ENCODE data around the gene RTCA. TPM values are rescaled to one million over a fixed set of nuclear protein-coding genes. Genes with fewer than 3 reads are reported as not detected.
A peak's percentile ranks its signal among the peaks of the same experiment; 100 is the strongest.

RTCA gene
- total RNA-seq (38.9 and 41.7 TPM in 2 replicates), polyA plus RNA-seq (37.2 and 43.7 TPM in 2 replicates)

DNA sequence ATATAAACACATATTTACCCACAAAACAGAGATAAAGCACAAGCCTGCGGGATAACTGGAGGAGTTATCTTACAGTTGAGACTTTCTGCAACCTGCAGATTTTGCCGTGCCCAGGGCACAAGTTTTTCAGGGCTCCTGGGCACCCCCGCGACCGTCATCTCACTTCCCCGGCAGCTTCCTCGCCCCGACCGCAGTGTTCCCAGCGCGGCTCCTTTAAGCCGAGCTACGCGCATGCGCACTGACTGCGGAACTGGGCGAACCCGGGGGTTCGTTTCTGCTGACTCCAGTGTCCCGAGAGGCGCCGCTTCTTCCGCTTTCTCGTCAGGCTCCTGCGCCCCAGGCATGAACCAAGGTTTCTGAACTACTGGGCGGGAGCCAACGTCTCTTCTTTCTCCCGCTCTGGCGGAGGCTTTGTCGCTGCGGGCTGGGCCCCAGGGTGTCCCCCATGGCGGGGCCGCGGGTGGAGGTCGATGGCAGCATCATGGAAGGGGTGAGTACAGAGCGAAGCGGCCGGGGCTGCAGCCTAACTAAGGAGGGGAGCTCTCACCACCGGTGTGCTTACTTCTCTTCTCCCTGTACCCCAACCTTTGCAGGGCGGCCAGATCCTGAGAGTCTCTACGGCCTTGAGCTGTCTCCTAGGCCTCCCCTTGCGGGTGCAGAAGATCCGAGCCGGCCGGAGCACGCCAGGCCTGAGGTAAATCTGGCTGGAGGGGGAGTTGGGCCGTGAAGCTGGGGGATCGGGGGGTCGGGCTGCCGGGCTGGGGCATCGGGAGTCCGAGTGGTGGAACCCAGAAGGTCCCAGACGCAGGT lies at the start of gene RTCA:
Gene RTCA (plus strand): TSS at position 286 of the 810 bp plus-strand sequence. CDS start 160 bp downstream, at position 446.
- under 1% methylated on average over 46 of the region's 53 CpGs for WGBS (ENCODE audit: low lambda C conversion rate, missing lambda C conversion rate)
- no peaks in the 10 kb centered on the region for H3K9me2 ChIP-seq (replicated peaks; ENCODE audit: insufficient read depth)
- H3K27me3 ChIP-seq: no peaks in the 10 kb centered on the region
- H3K36me3 ChIP-seq (replicated peaks; ENCODE audit: insufficient read depth, low read depth): no peaks in the 10 kb centered on the region
- H2AFZ ChIP-seq: peak within 1 kb of the TSS; percentile 96
- peak; percentile 98 for DNase-seq (ENCODE audit: low spot score)
- peak within 1 kb of the TSS; percentile 81 for H3K4me2 ChIP-seq
- H3K4me1 ChIP-seq (ENCODE audit: insufficient read depth): peaks cover 11% of the 10 kb centered on the region
- peak within 1 kb of the TSS; percentile 95 for H3K27ac ChIP-seq
- no peaks in the 10 kb centered on the region for H3K9me3 ChIP-seq (ENCODE audit: low read depth)
- peaks cover 43% of the 10 kb centered on the region for H3K79me2 ChIP-seq
- peak within 1 kb of the TSS; percentile 73 for H3K4me3 ChIP-seq
- no peaks in the 10 kb centered on the region for H4K20me1 ChIP-seq (ENCODE audit: insufficient read depth, poor library complexity, severe bottlenecking)
- no peak for TF ChIP-seq EZH2 (IDR thresholded peaks at IDR 0.05; ENCODE audit: borderline replicate concordance)
- TF ChIP-seq, protein P1, sequence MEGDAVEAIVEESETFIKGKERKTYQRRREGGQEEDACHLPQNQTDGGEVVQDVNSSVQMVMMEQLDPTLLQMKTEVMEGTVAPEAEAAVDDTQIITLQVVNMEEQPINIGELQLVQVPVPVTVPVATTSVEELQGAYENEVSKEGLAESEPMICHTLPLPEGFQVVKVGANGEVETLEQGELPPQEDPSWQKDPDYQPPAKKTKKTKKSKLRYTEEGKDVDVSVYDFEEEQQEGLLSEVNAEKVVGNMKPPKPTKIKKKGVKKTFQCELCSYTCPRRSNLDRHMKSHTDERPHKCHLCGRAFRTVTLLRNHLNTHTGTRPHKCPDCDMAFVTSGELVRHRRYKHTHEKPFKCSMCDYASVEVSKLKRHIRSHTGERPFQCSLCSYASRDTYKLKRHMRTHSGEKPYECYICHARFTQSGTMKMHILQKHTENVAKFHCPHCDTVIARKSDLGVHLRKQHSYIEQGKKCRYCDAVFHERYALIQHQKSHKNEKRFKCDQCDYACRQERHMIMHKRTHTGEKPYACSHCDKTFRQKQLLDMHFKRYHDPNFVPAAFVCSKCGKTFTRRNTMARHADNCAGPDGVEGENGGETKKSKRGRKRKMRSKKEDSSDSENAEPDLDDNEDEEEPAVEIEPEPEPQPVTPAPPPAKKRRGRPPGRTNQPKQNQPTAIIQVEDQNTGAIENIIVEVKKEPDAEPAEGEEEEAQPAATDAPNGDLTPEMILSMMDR (IDR thresholded peaks at IDR 0.05; ENCODE audit: poor library complexity): no peak
- TF ChIP-seq EZH2phosphoT487 (IDR thresholded peaks at IDR 0.05; ENCODE audit: low read depth, severe bottlenecking, unreplicated experiment): no peak

DNA sequence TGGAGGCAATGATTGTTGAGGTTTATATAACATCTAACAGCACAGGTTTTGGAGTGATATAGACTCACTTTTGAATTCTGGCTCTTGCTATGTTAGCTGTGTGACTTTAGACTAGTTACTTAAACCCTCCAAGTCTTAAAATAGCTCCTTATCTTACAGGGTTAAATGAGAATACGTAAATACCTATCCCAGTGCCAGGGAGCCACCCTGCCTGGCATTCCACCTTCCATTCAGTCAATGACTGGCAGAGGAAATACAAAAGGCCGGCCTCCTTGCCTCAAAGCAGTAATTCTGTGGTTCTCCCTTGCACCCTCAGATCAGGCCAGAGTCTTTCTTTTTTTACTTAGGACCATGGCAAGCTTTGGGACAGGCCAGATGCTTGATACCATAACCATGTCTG lies 48.2 kb upstream of the RTCA start:
- Histone ChIP-seq H3K4me2 (no peak overlapping the region), H4K20me1 (ENCODE audit: insufficient read depth, poor library complexity, severe bottlenecking) (no peaks in the 10 kb centered on the region), H3K36me3 (replicated peaks; ENCODE audit: insufficient read depth, low read depth) (no peaks in the 10 kb centered on the region), H3K4me1 (ENCODE audit: insufficient read depth) (no peaks in the 10 kb centered on the region), H3K27ac (no peak overlapping the region), H3K27me3 (no peaks in the 10 kb centered on the region), H3K9me3 (ENCODE audit: low read depth) (no peaks in the 10 kb centered on the region), H3K4me3 (no peak overlapping the region), H3K79me2 (no peaks in the 10 kb centered on the region), H2AFZ (no peak overlapping the region), H3K9me2 (replicated peaks; ENCODE audit: insufficient read depth) (no peaks in the 10 kb centered on the region)
- no peak for DNase-seq (ENCODE audit: low spot score)
- TF ChIP-seq EZH2phosphoT487 (IDR thresholded peaks at IDR 0.05; ENCODE audit: low read depth, severe bottlenecking, unreplicated experiment) (no peak), EZH2 (IDR thresholded peaks at IDR 0.05; ENCODE audit: borderline replicate concordance) (no peak)
- TF ChIP-seq, protein P1 (IDR thresholded peaks at IDR 0.05; ENCODE audit: poor library complexity): no peak
- WGBS (ENCODE audit: low lambda C conversion rate, missing lambda C conversion rate): 89% methylated on average over 2 of the region's 2 CpGs

DNA sequence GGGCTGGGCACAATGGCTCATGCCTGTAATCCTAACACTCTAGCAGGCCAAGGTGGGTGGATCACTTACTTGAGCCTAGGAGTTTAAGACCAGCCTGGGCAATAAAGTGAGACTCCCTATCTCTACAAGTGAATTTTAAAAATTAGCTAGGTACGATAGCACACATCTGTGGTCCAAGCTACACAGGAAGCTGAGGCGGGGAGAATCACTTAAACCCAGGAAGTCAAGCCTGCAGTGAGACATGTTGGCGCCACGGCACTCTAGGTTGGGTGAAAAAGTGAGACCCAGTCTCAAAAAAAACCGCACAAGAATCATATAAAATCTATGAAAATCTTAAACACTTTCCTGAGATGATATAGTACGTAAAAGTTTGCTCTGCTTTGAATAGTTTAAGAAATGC lies 46.6 kb upstream of the RTCA start:
- no peaks in the 10 kb centered on the region for H4K20me1 ChIP-seq (ENCODE audit: insufficient read depth, poor library complexity, severe bottlenecking)
- H3K79me2 ChIP-seq: no peaks in the 10 kb centered on the region
- no peaks in the 10 kb centered on the region for H3K9me3 ChIP-seq (ENCODE audit: low read depth)
- no peak overlapping the region for H3K27ac ChIP-seq
- TF ChIP-seq EZH2phosphoT487 (IDR thresholded peaks at IDR 0.05; ENCODE audit: low read depth, severe bottlenecking, unreplicated experiment): no peak
- TF ChIP-seq EZH2 (IDR thresholded peaks at IDR 0.05; ENCODE audit: borderline replicate concordance): no peak
- TF ChIP-seq, protein P1 (IDR thresholded peaks at IDR 0.05; ENCODE audit: poor library complexity): no peak
- no peaks in the 10 kb centered on the region for H3K4me1 ChIP-seq (ENCODE audit: insufficient read depth)
- no peaks in the 10 kb centered on the region for H3K9me2 ChIP-seq (replicated peaks; ENCODE audit: insufficient read depth)
- DNase-seq (ENCODE audit: low spot score): no peak
- H3K36me3 ChIP-seq (replicated peaks; ENCODE audit: insufficient read depth, low read depth): no peaks in the 10 kb centered on the region
- 94% methylated on average over 6 of the region's 6 CpGs for WGBS (ENCODE audit: low lambda C conversion rate, missing lambda C conversion rate)
- no peak overlapping the region for H3K4me2 ChIP-seq
- no peak overlapping the region for H3K4me3 ChIP-seq
- H2AFZ ChIP-seq: no peak overlapping the region
- no peaks in the 10 kb centered on the region for H3K27me3 ChIP-seq
